ENCODE data around the gene SERF2.

DNA sequence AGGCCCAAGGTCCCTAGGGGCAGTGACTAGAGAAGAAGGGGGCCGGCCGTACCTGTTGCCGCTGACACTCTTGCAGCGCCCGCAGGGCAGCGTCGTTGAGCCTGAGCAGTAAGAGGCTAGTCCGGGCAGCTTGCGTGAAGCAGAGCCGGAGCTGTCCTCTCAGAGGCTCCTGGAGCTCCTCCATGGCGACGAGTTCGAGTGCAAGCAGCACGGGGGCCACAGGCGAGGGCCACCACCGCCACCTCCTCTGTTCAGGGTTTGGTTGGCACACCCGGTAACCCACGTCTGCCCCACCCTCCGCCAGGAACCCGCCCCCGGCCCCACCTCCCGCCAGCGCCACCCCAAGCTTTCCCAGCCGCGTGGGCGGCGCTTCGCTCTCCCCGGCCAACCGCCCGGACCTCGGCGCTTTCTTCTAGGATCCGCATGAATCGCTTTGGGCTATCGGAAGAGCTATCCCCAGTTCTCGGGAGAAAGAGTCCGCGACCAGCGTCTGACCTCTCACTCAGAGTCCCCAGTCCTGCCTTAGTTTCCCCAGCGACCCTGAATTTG, 15.3 kb upstream of the SERF2 start, which contains the start of gene ELL3:
- peak; percentile 93 to 94 for TF ChIP-seq POLR2A (IDR thresholded peaks at IDR 0.05)
- TF ChIP-seq, protein P1, sequence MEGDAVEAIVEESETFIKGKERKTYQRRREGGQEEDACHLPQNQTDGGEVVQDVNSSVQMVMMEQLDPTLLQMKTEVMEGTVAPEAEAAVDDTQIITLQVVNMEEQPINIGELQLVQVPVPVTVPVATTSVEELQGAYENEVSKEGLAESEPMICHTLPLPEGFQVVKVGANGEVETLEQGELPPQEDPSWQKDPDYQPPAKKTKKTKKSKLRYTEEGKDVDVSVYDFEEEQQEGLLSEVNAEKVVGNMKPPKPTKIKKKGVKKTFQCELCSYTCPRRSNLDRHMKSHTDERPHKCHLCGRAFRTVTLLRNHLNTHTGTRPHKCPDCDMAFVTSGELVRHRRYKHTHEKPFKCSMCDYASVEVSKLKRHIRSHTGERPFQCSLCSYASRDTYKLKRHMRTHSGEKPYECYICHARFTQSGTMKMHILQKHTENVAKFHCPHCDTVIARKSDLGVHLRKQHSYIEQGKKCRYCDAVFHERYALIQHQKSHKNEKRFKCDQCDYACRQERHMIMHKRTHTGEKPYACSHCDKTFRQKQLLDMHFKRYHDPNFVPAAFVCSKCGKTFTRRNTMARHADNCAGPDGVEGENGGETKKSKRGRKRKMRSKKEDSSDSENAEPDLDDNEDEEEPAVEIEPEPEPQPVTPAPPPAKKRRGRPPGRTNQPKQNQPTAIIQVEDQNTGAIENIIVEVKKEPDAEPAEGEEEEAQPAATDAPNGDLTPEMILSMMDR (IDR thresholded peaks at IDR 0.05), result no peak
